Skeletal muscle cell (primary cell): ENCODE measurements around the gene FTHL17.
A peak's percentile ranks its signal among the peaks of the same experiment; 100 is the strongest.

Experiments used
- DNase-seq: peaks from one replicate; pipeline ENCODE4 v3.0.0-alpha.2; 2010; ENCODE audit warnings: low read depth
- H3K4me3 ChIP-seq: 2 replicates; pipeline ENCODE4 v1.5.1; 2011; ENCODE audit warnings: low read depth, mild to moderate bottlenecking, control low read depth, low read length, moderate library complexity

The FTHL17 gene

GRCh38 chrX:31071725-31072124, at the start of gene FTHL17:
TSS of gene FTHL17 (minus strand) at chrX:31072041. CDS start at chrX:31071953, 88 bp downstream.
- no peak for DNase-seq
- no peak within 1 kb of the TSS for H3K4me3 ChIP-seq

DNA sequence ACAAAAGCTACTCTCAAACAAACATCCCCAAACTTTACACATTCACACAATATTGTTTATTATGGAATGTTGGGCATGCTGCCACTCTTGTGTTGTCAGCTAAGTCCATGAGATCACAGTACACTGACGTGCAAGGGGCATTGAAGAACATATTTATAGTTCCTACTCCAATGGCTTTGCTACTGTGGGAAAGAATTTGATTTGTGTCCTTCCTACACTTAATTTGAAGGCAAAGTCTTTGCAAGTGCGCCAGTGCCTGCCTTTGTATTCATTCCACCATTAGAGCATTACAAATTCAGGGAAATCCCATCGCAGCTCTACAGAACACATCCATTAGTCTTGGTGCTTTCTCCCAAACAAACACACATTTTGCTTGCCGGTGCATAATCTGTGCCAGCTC, 45.4 kb upstream of the FTHL17 start:
- H3K4me3 ChIP-seq = no peak overlapping the region
- DNase-seq = no peak

DNA sequence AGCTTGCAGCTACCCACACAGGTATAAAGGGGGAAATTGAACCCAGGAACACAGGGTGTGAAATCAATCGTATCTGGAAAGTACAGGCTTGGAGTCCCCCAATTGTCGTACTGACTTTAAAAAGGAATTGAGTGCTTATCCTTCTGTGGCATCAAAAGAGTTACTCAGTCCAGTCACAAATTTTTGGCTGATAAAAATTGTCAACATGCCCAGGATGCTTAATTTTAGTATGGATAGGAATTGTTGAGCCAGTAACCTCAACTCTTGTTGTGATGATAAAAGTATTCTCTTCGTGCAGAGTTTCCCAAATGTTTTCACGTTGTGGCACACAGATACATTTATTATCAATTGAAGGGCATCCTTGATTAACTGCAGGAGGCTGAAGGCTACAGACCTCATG, 43.6 kb upstream of the FTHL17 start:
- no peak for DNase-seq
- H3K4me3 ChIP-seq = no peak overlapping the region

- no peak for DNase-seq
- H3K4me3 ChIP-seq = no peak overlapping the region
These were observed 43.0 kb upstream of the FTHL17 start for GRCh38 chrX:31114858-31115257.

GRCh38 chrX:31112226-31112999, 40.6 kb upstream of the FTHL17 start:
- no peak for DNase-seq
- H3K4me3 ChIP-seq = no peak overlapping the region

- no peak for DNase-seq
- no peak overlapping the region for H3K4me3 ChIP-seq
These were observed 38.8 kb upstream of the FTHL17 start for GRCh38 chrX:31110657-31111056.

DNA sequence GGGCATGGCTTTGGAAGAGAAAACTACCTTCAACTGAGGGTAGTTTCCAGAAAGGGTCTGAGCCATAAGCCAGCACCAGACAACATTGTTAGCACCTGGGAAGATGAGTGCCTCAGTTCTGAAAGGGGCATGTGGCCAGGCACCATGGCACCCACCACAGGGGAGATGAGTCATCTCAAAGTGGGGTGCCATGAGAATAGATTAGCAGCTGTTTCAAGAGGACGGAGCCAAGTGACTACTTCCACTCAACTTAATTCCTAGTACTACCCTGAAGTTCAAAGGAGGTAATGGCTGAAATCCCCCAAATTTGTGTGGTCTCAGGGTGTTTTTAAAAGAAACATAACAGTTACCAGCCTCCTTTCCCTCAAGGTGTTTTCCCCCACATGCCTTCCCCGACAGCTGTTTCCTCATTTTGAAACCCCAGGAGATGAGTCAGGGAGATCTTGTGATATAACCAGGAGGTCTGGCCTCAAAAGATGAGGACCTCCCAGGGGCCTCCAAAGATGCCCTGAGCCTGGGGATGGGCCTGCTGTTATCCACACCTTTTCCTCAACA, 27.8 kb upstream of the FTHL17 start:
- no peak for DNase-seq
- H3K4me3 ChIP-seq = no peak overlapping the region

DNA sequence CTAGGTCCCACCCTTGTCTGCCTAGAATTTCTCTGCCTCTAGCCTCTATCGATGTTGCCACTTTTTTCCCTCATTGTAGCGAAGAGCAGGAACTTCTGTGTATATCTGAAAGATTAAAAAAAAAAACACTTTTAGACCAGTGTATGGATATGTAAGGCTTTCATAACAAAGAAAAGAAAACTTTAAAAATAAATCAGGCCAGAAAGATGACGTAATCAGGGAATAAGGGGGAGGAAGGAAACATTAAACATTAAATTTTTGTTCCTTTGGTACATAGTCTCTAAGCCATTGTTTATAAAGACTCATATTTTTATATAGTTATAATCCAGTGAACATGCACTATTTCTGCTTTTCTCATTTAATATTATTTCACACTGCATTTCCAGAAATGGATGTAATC, 26.2 kb upstream of the FTHL17 start:
- no peak overlapping the region for H3K4me3 ChIP-seq
- DNase-seq = no peak

DNA sequence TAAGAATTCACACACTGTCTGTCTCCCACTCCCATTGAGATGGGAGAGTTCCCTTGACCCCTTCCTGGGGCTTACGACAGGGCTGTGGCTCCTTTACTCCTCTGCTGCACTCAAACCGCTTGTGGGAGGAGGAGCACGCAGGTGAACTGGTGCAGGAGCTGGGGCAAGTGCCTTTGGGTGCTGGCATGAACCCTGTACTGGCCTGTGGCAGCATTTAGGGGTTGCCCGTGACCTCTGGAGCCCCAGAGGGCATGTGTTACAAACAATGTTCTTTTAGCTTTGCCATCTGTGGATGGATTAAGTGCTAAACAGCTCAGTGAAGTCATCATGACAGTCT, 21.8 kb upstream of the FTHL17 start:
- no peak overlapping the region for H3K4me3 ChIP-seq
- DNase-seq = no peak

DNA sequence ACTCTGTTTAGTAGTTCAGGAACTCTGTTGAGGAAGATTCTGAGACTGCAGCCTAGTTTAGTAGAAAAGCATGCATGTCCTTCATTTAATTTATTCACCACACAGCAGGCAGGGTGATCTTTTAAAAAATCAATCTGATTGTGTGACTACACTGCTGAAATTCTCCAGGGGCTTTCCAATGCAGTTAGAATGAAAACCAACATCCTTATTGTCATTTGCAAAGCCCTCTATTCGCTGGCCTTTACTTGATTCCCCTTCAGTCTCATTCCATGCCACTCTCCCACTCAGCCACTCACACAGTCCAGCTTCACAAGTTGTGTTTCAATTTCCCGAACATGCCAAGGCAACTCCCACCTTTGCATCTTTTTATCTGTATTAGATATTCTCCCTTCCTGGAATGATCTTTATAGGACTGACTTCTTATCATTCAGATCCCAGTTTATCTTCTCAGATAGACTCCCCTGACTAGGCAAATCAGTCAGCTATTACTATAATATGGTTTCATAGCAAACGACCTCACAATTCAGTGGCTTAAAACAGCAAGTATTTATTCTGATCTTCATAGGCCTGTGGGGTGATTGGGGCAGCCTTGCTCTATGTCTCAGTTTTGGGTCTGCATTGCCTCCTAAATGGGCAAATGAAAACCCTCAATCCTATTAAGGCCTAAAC, 21.3 kb upstream of the FTHL17 start:
- no peak for DNase-seq
- no peak overlapping the region for H3K4me3 ChIP-seq

GRCh38 chrX:31092476-31092875, 20.6 kb upstream of the FTHL17 start:
- DNase-seq = peak; percentile 12
- H3K4me3 ChIP-seq = no peak overlapping the region

GRCh38 chrX:31091819-31092218, 20.0 kb upstream of the FTHL17 start:
- H3K4me3 ChIP-seq = no peak overlapping the region
- DNase-seq = no peak

GRCh38 chrX:31074522-31074921, 2.7 kb upstream of the FTHL17 start:
- no peak overlapping the region for H3K4me3 ChIP-seq
- no peak for DNase-seq

DNA sequence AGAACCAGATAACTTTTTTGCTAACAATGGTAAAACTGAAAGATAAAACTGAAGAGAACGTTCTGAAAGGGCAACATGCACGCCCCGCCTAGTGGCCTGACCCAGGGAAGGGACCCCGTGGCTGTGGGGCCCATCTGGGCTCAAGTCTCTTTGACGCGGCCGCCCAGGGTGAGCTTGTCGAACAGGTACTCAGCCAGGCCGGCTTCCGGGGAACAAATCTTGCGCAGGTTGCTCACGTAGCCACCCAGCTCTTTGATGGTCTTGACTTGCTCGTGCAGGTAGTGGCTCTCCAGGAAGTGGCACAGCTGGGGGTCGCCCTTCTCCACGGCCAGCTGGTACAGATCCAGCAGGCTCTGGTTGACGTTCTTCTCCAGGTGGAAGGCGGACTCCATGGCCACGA, 579 bp downstream of the FTHL17 start:
- H3K4me3 ChIP-seq = no peak overlapping the region
- no peak for DNase-seq

- H3K4me3 ChIP-seq = no peak overlapping the region
- DNase-seq = no peak
These were observed 1.8 kb downstream of the FTHL17 start for GRCh38 chrX:31070057-31070468.

- H3K4me3 ChIP-seq = no peak overlapping the region
- no peak for DNase-seq
These were observed 8.7 kb downstream of the FTHL17 start for GRCh38 chrX:31063114-31063513.

DNA sequence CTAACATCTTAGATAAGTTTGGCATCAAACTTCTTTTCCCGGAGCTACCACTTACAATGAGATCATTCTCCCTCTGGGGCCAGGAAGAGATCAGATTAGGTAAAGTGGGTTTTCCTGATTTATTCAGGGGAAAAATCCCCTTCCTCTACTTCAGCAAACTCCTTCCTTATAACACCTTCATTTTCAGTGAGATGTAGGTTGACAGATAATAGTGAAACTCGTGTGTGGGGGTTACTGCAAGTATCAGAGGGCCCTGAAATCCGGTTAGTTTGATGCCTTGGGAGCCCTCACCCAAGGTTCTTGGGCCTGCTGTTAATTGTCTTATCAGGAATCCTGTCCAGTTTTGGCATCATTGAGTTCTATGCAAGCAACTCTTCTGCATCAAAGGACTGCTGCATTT, 10.8 kb downstream of the FTHL17 start:
- DNase-seq = no peak
- H3K4me3 ChIP-seq = no peak overlapping the region

GRCh38 chrX:31060016-31060415, 11.8 kb downstream of the FTHL17 start:
- H3K4me3 ChIP-seq = no peak overlapping the region
- DNase-seq = no peak

GRCh38 chrX:31058284-31058683, 13.6 kb downstream of the FTHL17 start:
- H3K4me3 ChIP-seq = no peak overlapping the region
- no peak for DNase-seq

GRCh38 chrX:31057691-31058090, 14.2 kb downstream of the FTHL17 start:
- no peak for DNase-seq
- no peak overlapping the region for H3K4me3 ChIP-seq

GRCh38 chrX:31057291-31057690, 14.6 kb downstream of the FTHL17 start:
- DNase-seq = no peak
- H3K4me3 ChIP-seq = no peak overlapping the region
